HL-60 (cell line): Measurements from ENCODE around the gene ACHE.
A peak's percentile ranks its signal among the peaks of the same experiment; 100 is the strongest.

Source experiments
- DNase-seq, 2 experiments: peaks; one replicate each; pipeline ENCODE4 v3.0.0-alpha.2; 2010 to 2020; ENCODE audit warnings: low read depth in 1 of 2, low spot score in 1 of 2
- H3K27ac ChIP-seq: fragments of 250-450 bp; sonication (Bioruptor Pico); replicated peaks from 2 replicates; pipeline ENCODE4 v1.5.1; 2020; ENCODE audit warnings: mild to moderate bottlenecking, moderate library complexity
- H3K27me3 ChIP-seq: fragments of 250-450 bp; sonication (Bioruptor Pico); 2 replicates; pipeline ENCODE4 v1.5.1; 2021; ENCODE audit warnings: mild to moderate bottlenecking, moderate library complexity; ENCODE audit not compliant: insufficient read depth, poor library complexity, severe bottlenecking
- H3K4me3 ChIP-seq: replicated peaks from 2 replicates; pipeline ENCODE4 v1.5.1; 2011; ENCODE audit warnings: mild to moderate bottlenecking, control low read depth, low read length; ENCODE audit not compliant: insufficient read depth
- GABPA ChIP-seq: IDR thresholded peaks from 2 replicates; pipeline ENCODE4 v1.6.1; 2012; ENCODE audit warnings: low read depth
- POLR2AphosphoS5 ChIP-seq: IDR thresholded peaks from 2 replicates; pipeline ENCODE4 v1.6.1; 2012; ENCODE audit warnings: low read depth
- SPI1 ChIP-seq: IDR thresholded peaks from 2 replicates; pipeline ENCODE4 v1.6.1; 2012; ENCODE audit warnings: low read depth, mild to moderate bottlenecking, borderline replicate concordance
- TF ChIP-seq, protein P1 (sequence below): IDR thresholded peaks from 2 replicates; pipeline ENCODE4 v1.6.1; 2012; ENCODE audit warnings: low read depth; ENCODE audit not compliant: insufficient replicate concordance
- TF ChIP-seq, protein P2 (sequence below): IDR thresholded peaks from one replicate; pipeline ENCODE4 v1.5.1; 2011; ENCODE audit warnings: low read length, control low read depth, inconsistent platforms; ENCODE audit not compliant: insufficient read depth

Gene ACHE

DNA sequence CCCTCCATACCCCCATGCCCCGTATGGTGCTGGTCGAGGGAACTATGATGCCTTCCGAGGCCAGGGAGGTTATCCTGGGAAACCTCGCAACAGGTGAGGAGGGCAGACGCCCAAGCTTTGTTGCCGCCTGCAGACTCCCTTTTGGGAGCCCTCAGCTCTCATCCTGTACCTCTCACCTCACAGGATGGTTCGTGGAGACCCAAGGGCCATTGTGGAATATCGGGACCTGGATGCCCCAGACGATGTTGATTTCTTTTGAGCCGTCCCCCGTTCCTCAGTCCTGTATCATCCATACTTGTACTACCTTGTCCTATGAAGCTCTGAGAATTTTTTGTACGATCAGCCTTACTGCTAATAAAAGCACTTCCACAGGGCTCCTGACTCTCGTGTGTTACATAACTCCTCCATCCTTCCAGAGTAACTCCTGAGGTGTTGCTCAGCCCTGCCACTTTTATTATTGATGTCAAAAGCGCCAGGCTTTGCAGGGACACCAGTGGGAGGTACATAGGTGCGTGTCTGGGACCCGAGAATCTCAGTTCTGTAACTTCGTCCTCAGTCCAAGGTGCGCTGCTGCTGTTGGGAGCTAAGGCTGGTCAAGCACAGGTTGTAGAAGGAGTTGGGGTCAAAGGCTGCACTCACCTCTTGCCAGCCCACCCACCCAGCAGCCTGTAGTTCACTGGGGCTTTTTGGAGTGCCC is 7.2 kb downstream of the ACHE start:
- TF ChIP-seq SPI1: no peak
- 0 out of 2 replicates have a peak, but pooled peaks have one; percentile 1 for TF ChIP-seq POLR2AphosphoS5
- TF ChIP-seq GABPA: no peak
- Histone ChIP-seq H3K4me3 (peak overlapping the region; percentile 73), H3K27ac (peak overlapping the region; percentile 86), H3K27me3 (peaks cover 18% of the 10 kb centered on the region)
- DNase-seq: no peak

DNA sequence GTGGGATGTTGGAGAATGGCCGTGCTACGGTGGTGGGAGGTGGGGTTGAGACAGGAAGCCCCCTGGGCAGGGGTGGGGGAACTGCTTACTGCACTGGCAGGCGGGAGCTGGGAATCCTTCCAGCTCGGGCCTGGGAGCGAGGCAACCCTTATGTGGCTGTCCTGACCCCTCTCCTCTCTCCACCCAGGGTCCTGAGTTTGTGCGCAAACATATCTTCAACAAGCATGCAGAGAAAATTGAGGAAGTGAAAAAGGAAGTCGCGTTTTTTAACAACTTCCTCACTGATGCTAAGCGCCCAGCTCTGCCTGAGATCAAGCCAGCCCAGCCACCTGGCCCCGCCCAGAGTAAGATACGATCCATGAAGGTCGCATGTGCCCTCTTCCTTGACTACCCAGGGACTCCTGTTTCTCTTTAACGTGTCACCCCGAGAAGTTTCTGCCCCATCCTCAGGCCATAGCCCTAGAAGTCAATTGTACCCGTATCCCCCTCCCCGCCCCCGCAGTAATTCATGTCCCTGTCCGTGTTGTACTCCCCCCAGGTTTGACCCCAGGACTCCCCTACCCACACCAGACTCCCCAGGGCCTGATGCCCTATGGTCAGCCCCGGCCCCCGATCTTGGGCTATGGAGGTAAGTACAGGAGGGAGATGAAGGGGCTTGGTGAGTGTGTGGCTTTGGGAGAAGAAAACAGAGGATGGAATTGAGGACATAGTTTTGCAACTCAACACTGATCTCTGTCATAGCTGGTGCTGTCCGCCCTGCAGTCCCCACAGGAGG is 8.0 kb downstream of the ACHE start:
- Histone ChIP-seq H3K27ac (peak overlapping the region; percentile 86), H3K27me3 (peaks cover 18% of the 10 kb centered on the region), H3K4me3 (peak overlapping the region; percentile 73)
- TF ChIP-seq SPI1: peak; percentile 100
- TF ChIP-seq, protein P1, sequence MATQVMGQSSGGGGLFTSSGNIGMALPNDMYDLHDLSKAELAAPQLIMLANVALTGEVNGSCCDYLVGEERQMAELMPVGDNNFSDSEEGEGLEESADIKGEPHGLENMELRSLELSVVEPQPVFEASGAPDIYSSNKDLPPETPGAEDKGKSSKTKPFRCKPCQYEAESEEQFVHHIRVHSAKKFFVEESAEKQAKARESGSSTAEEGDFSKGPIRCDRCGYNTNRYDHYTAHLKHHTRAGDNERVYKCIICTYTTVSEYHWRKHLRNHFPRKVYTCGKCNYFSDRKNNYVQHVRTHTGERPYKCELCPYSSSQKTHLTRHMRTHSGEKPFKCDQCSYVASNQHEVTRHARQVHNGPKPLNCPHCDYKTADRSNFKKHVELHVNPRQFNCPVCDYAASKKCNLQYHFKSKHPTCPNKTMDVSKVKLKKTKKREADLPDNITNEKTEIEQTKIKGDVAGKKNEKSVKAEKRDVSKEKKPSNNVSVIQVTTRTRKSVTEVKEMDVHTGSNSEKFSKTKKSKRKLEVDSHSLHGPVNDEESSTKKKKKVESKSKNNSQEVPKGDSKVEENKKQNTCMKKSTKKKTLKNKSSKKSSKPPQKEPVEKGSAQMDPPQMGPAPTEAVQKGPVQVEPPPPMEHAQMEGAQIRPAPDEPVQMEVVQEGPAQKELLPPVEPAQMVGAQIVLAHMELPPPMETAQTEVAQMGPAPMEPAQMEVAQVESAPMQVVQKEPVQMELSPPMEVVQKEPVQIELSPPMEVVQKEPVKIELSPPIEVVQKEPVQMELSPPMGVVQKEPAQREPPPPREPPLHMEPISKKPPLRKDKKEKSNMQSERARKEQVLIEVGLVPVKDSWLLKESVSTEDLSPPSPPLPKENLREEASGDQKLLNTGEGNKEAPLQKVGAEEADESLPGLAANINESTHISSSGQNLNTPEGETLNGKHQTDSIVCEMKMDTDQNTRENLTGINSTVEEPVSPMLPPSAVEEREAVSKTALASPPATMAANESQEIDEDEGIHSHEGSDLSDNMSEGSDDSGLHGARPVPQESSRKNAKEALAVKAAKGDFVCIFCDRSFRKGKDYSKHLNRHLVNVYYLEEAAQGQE: no peak
- TF ChIP-seq GABPA: peak; percentile 40
- peak; percentile 69 for TF ChIP-seq POLR2AphosphoS5
- peak in 1 of 2 experiments; percentile 91 for DNase-seq

DNA sequence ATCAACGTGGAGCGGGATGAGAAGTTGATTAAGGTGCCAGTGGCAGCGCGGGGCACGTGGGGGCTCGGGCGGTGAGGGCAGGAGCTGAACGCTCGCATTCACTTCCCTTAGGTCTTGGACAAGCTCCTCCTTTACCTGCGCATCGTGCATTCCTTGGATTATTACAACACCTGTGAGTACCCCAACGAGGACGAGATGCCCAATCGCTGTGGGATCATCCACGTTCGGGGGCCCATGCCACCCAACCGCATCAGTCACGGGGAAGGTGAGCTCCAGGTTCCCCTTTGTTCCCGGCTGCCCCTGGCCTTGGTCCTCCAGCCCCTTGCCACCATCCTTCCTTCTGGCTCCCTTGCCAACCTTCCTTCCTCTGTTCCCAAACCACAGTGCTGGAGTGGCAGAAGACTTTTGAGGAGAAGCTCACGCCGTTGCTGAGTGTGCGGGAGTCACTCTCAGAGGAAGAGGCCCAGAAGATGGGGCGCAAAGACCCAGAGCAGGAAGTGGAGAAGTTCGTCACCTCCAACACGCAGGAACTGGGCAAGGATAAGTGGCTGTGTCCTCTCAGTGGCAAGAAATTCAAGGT is 8.7 kb downstream of the ACHE start:
- peak overlapping the region; percentile 86 for H3K27ac ChIP-seq
- peaks cover 15% of the 10 kb centered on the region for H3K27me3 ChIP-seq
- 0 out of 2 replicates have a peak overlapping the region, but pooled peaks have one; percentile 1 for H3K4me3 ChIP-seq
- DNase-seq: no peak
- TF ChIP-seq SPI1 (no peak), GABPA (no peak), POLR2AphosphoS5 (no peak)
- TF ChIP-seq, protein P1: no peak
- TF ChIP-seq, protein P2, sequence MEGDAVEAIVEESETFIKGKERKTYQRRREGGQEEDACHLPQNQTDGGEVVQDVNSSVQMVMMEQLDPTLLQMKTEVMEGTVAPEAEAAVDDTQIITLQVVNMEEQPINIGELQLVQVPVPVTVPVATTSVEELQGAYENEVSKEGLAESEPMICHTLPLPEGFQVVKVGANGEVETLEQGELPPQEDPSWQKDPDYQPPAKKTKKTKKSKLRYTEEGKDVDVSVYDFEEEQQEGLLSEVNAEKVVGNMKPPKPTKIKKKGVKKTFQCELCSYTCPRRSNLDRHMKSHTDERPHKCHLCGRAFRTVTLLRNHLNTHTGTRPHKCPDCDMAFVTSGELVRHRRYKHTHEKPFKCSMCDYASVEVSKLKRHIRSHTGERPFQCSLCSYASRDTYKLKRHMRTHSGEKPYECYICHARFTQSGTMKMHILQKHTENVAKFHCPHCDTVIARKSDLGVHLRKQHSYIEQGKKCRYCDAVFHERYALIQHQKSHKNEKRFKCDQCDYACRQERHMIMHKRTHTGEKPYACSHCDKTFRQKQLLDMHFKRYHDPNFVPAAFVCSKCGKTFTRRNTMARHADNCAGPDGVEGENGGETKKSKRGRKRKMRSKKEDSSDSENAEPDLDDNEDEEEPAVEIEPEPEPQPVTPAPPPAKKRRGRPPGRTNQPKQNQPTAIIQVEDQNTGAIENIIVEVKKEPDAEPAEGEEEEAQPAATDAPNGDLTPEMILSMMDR: no peak

DNA sequence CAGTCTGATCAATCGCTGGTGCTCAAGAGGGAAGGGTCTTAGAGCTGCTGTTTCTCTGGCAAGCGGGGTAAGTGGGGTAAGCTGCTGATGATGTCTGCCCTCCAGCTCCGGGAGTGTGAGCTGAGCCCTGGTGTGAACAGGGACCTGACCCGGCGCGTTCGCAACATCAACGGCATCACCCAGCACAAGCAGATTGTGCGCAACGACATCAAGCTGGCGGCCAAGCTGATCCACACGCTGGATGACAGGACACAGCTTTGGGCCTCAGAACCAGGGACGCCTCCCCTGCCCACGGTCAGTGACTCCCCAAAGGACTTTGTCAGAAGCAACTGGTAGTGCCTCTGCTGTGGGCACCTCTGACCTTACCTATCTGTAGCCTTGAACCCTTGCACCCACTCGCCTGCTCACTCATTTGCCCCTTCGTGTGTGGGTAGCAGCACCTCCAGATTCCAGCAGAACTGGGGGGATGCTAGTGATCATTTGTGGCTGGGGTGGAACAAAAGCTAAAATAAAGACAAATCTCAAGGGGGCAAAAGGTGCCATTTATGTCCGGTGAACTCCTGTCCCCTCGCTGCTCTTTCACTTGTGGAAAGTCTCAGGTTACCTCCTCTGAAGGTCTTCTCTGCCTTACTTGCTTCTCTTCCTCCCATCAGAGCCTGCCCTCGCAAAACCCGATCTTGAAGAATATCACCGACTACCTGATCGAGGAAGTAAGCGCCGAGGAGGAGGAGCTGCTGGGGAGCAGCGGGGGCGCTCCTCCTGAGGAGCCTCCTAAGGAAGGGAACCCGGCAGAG is 9.3 kb downstream of the ACHE start:
- Histone ChIP-seq H3K27me3 (peaks cover 10% of the 10 kb centered on the region), H3K4me3 (no peak overlapping the region), H3K27ac (peak overlapping the region; percentile 86)
- TF ChIP-seq SPI1 (no peak), POLR2AphosphoS5 (no peak), GABPA (no peak)
- TF ChIP-seq, protein P1: no peak
- TF ChIP-seq, protein P2: no peak
- no peak for DNase-seq
